ENCODE data around the gene APOBEC3G. TPM values are rescaled to one million over a fixed set of nuclear protein-coding genes. Genes with fewer than 3 reads are reported as not detected.

Gene APOBEC3G
- total and polyA plus RNA-seq, 2 donors (not counting 1 experiment from before 2014, with no cell fraction given), result 94.2 to 96.6 TPM

Small RNA genes within 50 kb of the gene (small RNA-seq; reads per million reads assigned to genes)
- not detected for gene AL022318.2 (ENCODE audit: insufficient read length, low read depth, low replicate concordance)
- not detected for gene COX5BP7 (ENCODE audit: insufficient read length, low read depth, low replicate concordance)

Other genes with a start within 250 kb of the APOBEC3G start
- gene NPTXR, start 233.2 kb upstream of the APOBEC3G start, total RNA-seq, result 0.68 and 0.71 TPM in 2 replicates
- 0.16 and 0.17 TPM in 2 replicates for gene NPTXR, start 233.2 kb upstream of the APOBEC3G start, polyA plus RNA-seq
- 55.1 and 57.6 TPM in 2 replicates for gene CBX6, start 205.1 kb upstream of the APOBEC3G start, total RNA-seq
- gene CBX6, start 205.1 kb upstream of the APOBEC3G start, polyA plus RNA-seq, result 14.9 and 15.2 TPM in 2 replicates
- not detected in 2 replicates for gene APOBEC3A, start 119.7 kb upstream of the APOBEC3G start, total RNA-seq
- 1.1 and 2.8 TPM in 2 replicates for gene APOBEC3A, start 119.7 kb upstream of the APOBEC3G start, polyA plus RNA-seq
- 7.9 and 9.8 TPM in 2 replicates for gene APOBEC3B, start 94.9 kb upstream of the APOBEC3G start, total RNA-seq
- 1.5 and 2.4 TPM in 2 replicates for gene APOBEC3B, start 94.9 kb upstream of the APOBEC3G start, polyA plus RNA-seq
- gene APOBEC3C, start 63.0 kb upstream of the APOBEC3G start, total RNA-seq, result 99.1 and 107 TPM in 2 replicates
- 29.2 and 45.5 TPM in 2 replicates for gene APOBEC3C, start 63.0 kb upstream of the APOBEC3G start, polyA plus RNA-seq
- 39.3 and 41.3 TPM in 2 replicates for gene APOBEC3D, start 56.1 kb upstream of the APOBEC3G start, total RNA-seq
- gene APOBEC3D, start 56.1 kb upstream of the APOBEC3G start, polyA plus RNA-seq, result 52.2 and 54.5 TPM in 2 replicates
- gene APOBEC3F, start 36.4 kb upstream of the APOBEC3G start, total RNA-seq, result 76.8 and 86.4 TPM in 2 replicates
- gene APOBEC3F, start 36.4 kb upstream of the APOBEC3G start, polyA plus RNA-seq, result 22.0 and 23.3 TPM in 2 replicates
- 0.59 and 1.0 TPM in 2 replicates for gene APOBEC3H, start 20.0 kb downstream of the APOBEC3G start, total RNA-seq
- gene APOBEC3H, start 20.0 kb downstream of the APOBEC3G start, polyA plus RNA-seq, result 1.2 and 1.4 TPM in 2 replicates
- gene CBX7, start 75.4 kb downstream of the APOBEC3G start, total RNA-seq, result 141 and 147 TPM in 2 replicates
- gene CBX7, start 75.4 kb downstream of the APOBEC3G start, polyA plus RNA-seq, result 57.1 and 83.6 TPM in 2 replicates
- not detected in 2 replicates for gene PDGFB, start 167.7 kb downstream of the APOBEC3G start, total RNA-seq
- gene PDGFB, start 167.7 kb downstream of the APOBEC3G start, polyA plus RNA-seq, result 0.04 TPM in 2 replicates
- 2,562 and 2,665 TPM in 2 replicates for gene RPL3, start 242.3 kb downstream of the APOBEC3G start, total RNA-seq
- 5,111 and 5,418 TPM in 2 replicates for gene RPL3, start 242.3 kb downstream of the APOBEC3G start, polyA plus RNA-seq